HG02588 (cell line): ENCODE measurements around the gene MTCL3.

Source experiments
- ATAC-seq: cut with Tn5 transposase; IDR thresholded peaks from one replicate; pipeline ENCODE4 v1.9.1; 2021; ENCODE audit warnings: mild to moderate bottlenecking, moderate library complexity; ENCODE audit not compliant: unreplicated experiment

The MTCL3 gene

DNA sequence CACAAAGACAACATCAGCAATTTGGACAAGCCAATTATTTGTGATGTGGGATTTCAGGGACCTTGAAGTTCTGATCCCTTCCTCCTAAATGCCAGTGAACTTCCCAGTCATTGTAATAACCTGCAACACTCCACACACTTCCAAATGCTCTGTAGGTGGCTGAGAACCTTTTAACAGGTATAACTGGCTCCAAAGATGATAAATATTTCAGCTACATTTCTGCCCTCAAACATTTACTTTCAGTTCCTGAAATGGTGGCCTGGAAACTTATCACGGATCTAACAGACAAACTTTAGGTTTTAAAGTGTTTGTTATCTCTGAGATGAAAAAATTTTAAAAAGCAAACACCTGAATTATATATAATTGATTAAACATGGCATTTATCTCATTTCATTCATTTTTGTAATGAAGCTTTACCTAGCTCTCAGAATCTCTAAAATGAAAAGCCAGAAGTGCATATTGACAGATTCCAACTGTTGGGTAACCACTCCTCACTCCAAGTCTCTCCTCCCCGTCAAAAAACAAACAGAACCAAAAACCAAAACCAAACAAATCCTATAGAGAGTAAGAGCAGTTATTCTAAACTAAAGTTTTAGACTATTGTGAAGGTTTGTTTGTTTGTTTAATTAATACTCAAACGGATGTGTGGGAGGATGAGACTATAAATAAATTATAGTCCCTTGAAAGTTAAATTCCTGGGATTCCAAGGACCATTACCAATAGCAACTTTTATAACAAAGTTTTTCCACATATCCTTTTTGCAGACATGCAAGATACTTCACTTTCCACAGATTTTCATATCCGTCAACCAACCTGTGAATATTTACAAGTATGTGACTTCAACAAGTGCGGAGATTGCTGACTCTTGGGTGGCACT is 47.5 kb downstream of the MTCL3 start:
- no peak for ATAC-seq

GRCh38 chr6:127468936-127469335 is 50.2 kb downstream of the MTCL3 start:
- no peak for ATAC-seq

DNA sequence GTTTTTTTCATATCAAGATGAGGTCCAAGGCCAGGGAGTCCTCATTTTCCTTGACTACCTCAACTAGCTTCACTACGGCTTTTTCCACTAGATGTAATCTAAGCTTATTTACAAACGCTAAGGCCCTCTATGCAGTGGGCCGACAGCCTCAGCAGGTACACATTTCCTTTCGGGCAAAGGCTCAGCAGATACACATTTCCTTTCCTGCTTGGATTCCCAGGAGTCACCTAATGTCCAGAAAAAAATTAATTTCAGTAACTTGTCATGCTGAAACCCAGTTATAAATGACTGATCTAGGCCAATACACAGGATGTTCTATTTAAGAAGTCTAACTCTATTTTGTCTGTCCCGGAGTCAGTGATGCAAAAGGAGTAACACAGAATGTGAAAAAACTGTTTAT is 52.7 kb downstream of the MTCL3 start:
- ATAC-seq, result no peak

DNA sequence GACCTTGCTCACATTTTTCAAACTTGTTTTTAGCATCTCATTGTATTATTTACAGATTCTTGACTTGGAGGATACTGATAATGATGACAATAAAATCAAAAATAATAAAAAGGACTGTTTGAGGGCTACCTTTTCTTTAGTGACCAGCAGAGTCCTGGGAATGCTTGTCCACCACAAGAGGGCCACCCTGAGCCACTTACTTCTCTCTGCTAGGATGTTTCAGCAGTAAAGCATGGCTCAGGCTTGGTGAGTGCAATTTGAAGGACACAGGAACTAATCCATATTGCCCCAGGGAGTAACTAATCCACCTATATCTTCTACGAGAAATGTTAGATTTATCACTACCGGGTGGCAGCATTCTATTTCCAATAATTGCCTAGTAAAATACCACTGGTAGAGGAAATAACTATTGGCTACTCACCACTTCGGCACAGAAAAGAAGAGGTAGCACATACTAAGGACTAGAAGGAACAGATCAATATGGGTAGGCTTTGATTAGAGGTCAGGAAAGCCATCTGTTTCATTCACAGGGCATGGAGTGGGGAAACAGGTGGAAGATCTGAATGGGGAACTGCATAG is 54.2 kb downstream of the MTCL3 start:
- ATAC-seq, result peak; percentile 92

DNA sequence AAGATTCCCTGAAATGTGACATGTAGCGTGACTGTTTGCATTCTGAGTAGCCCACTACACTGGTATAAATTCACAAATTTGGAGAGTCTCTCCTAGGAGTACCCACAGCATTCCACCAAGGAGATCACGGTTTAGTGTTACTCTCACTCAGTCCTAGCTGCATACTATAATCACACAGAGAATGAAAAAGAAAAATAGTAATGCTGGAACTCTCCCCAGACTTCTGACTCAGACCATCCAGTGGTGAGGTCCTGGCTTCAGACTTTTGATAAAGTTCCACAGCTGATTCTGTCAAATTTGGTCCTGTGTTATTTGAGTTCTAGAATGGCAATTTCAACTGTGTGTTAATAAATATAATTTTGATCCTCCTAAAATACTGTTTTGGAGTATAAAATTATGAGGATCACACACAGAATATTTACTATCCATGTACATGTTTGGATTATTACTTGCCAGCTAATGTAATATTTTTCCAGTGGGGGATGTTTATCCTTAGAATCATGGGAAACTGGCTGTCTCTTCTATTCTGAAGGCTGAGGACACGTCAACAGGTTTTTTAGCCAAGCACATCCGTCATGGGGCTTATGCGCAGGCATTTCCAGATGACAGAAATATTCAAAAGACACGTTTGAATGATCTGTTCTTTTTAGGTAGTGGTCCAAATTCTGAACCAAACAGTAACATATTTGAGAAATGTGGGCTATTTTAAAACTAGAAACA is 54.8 kb downstream of the MTCL3 start:
- ATAC-seq, result no peak

GRCh38 chr6:127463056-127463455 is 56.1 kb downstream of the MTCL3 start:
- no peak for ATAC-seq

DNA sequence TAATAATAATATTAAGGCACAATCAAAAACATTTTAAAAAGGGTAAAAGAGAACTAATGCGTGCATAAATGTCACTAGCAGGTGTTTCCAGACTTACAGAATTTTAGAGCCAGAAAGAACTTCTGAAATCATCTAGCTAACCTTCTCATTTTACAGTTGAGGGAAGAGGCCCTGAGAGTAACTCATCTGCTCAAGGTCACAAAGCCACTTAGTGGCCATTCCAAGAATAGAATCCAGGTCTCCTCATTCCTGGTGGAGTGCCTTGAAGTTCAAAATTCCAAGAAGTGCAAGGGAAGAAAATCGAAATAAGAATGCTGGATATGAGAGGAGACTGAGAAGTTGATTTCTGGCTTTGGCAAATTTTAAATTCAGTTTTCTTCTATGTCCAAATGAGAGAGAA is 56.8 kb downstream of the MTCL3 start:
- no peak for ATAC-seq

DNA sequence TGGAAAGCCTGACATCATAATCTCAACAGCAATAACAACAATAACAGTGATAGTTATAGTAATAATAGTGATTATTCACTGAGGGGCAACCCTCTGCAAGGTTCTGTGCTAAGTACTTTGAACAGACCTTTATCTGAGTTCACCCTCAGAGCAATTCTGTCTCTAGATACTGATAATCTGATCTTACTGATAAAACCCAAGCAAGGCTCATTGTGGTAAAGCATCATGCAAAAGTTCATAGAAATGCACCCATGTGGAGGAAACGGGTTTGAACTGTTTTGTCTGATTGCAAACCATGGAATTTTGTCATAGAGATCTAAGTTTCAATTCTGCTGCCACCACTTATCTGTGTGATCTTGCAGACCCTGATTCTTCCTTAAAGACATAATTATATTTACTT is 58.7 kb downstream of the MTCL3 start:
- no peak for ATAC-seq

DNA sequence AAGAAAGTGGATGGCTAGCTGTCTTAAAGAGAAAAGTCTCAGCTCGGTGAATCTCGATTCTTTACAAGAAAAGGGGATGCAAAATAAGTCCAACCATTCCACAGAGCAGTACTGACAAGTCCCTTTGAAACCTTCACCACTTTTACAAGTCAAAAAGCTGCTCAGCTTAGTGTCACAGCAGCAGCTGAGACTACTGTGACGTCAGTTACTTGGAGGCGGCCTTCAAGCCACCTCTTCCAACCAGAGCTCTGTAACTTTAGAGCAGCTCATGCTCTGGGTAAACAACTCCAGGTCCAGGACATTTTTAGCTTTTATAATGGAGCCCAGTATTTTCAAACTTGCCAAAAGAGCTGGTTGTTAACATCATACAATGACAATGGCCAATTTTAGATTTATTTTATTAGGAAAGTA is 59.9 kb downstream of the MTCL3 start, which contains the start of gene KIAA0408:
Gene KIAA0408 (minus strand): TSS at position 159 of the 411 bp plus-strand sequence. CDS start 5,408 bp downstream, outside the sequence.
- ATAC-seq, result no peak

GRCh38 chr6:127458817-127459216 is 60.3 kb downstream of the MTCL3 start:
- ATAC-seq, result no peak

DNA sequence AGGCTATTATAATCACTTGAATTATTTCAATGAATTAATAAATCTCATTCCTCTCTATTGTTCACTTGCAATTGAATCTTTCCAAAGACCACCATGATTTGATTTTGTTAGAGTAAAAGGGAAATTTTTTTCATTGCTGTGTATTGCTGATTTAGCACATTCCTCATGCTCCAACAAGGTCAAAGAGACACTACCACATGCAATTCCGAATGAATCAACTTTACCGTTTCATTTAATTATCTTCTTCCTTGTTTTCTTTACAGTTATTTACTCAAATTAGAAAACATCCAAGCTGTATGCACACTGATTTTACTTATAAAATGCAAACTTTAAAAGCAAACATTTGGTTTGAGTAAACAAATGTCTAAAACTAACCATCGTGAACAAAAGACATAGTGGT is 60.9 kb downstream of the MTCL3 start:
- ATAC-seq, result no peak

DNA sequence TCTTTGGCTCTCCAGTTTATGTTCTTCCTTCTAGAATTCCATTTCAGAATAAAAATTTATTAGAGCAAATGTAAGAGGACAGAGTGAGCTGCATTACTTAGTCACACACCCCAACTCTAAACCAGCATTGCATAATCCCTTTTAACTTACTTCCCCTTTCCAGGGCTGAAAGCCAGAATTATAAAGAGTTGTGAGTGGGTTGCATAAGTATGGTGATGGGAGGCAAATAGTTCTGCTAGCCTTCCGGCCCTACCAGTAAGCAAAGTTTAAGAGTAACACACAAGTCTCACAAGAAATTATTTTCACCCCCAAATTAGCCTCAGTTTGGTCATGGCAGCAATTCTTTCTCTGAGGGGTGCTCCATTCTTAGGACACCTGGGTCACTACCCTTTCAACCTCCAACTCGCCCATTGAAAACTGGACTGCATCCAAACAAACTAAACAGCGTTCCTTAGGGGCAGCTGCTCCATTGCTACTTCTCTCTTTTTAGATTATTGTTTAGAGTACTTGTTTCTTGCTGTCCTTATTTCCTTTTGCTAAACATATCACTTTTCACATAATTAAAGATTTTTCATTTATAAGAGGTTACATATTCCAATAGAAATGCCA is 61.6 kb downstream of the MTCL3 start:
- no peak for ATAC-seq

DNA sequence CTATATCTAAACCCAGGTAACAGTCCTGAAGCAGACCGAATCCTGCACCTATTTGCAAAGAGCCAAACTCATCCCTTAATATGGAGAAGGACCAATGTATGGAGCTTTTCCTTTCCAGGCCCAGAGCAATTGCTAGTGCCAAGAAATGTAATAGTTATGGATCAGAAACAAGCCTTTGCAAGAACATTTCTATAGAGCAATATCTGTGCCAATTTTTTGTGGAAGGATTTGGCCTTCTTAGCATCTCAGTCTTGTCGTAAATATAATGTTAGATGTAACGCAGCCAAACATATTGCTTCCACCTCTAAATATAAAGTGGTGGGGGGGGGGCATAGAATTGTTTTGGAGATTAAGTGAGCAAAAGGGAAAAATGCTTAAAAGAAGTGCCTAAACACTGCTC is 62.7 kb downstream of the MTCL3 start:
- no peak for ATAC-seq

DNA sequence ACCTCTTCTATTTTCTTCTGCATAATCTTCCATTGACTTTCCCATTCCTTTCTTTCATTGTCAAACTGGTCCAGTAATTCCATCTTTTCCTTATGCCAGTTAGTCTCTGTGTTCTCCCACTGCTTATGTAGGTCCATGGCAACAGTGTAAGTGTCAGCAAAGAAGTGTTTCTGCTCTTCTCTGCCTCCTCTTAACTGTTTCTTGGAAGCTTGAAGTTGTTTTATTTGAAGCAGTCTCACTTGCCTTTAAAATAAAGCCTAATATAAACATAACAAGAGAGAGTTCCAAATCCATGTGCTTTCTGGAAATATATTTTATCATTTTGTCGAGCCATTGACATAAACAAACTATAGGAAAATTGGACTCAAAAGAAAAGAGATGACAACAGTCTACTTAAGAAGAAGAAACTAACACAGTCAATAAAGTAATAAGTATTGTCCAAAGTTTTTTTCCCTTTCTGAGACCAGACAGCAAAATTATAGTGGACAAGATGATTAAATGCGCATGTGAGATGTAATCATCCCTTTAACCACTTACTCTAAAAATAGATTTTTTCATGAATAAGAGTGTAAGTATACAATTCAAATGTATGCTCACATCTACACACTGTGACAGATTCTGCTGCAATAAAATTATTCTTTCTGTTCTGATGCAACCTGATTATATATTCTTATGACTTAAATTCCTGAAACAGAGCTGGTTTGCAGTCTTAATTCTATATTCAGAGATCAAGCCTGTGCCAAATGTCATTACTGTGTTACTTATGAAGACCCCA is 65.1 kb downstream of the MTCL3 start:
- no peak for ATAC-seq

- no peak for ATAC-seq
These were observed 66.3 kb downstream of the MTCL3 start for GRCh38 chr6:127452803-127453202.

DNA sequence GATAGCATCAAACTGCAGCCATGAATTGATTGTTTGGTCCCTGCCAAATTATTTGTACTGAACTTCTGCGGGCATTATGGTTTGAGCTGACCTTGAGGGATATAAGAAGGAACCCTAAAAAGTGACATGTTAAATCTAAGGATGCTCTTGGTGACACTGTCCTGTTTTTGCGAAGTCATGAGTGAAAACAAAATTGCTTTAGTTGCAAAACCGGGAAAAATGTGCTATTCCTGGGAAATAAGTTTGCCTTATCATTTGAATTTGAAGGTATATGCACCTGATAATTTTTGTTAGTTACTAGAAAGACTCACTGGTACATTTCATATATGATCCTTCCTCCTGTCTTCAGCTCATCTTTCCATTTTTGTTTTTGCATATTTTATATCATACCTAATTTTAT is 67.7 kb downstream of the MTCL3 start:
- no peak for ATAC-seq

- no peak for ATAC-seq
These were observed 71.4 kb downstream of the MTCL3 start for GRCh38 chr6:127447780-127448179.

- no peak for ATAC-seq
These were observed 72.8 kb downstream of the MTCL3 start for GRCh38 chr6:127446356-127446755.

DNA sequence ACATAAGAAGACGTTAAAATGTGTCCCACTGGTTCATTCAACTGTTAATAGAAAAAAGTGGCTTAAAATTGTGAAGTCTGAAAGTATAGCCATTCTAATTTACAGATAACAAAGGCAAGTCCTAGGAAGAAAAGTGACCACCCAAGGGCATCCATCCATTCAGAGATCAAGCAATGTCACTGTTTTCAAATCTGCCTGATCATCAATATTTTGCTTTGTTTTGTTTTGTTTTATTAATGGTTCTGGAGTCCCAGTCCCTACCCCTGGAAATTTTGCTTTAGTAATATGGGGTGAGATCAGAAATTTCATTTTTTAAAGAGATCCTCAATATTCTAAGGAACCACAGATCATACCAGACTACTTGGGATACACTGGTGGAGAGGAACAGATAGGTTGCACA is 77.3 kb downstream of the MTCL3 start:
- no peak for ATAC-seq

DNA sequence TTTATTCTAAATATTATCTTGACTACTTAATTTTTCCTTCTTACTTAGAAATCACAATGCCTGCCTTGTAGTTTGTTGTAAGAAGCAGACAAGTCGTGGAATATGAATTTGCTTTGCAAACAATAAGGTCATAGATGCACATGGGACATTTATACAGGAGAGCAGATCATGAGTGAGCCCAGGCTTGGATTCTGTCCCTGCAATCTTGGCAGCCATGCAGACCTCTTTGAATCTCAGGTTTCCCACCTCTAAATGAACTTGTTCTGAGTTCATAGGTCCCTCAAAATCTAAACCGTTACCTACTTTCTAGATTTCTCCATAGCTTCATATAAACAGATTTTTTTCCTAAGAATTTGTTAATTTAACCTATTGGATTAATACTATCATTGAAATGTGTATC is 79.4 kb downstream of the MTCL3 start:
- ATAC-seq, result no peak
